Mucosa of stomach (tissue), 1 donor: Measurements from ENCODE around the gene TAB2.
"Not testable (repeated sequence)": the region's sequence is repeated elsewhere in the genome, so short reads cannot be mapped to it uniquely, and the experiment has no call there.

Experiments
- H3K27me3 ChIP-seq: one replicate; pipeline ENCODE4 v1.7.0; 2013; ENCODE audit warnings: mild to moderate bottlenecking, low read length; ENCODE audit not compliant: control insufficient read depth, insufficient read depth
- H3K36me3 ChIP-seq: one replicate; pipeline ENCODE4 v1.7.0; 2013; ENCODE audit warnings: low read length; ENCODE audit not compliant: control insufficient read depth, insufficient read depth
- H3K4me1 ChIP-seq: one replicate; pipeline ENCODE4 v1.7.0; 2013; ENCODE audit warnings: mild to moderate bottlenecking, low read length; ENCODE audit not compliant: control insufficient read depth, insufficient read depth
- H3K4me3 ChIP-seq: one replicate; pipeline ENCODE4 v1.7.0; 2013; ENCODE audit warnings: low read length
- H3K9ac ChIP-seq: one replicate; pipeline ENCODE4 v1.7.0; 2013; ENCODE audit warnings: mild to moderate bottlenecking, low read length, moderate library complexity
- H3K9me3 ChIP-seq: one replicate; pipeline ENCODE4 v1.7.0; 2013; ENCODE audit warnings: mild to moderate bottlenecking, low read length, moderate library complexity; ENCODE audit not compliant: control insufficient read depth
- donor health status: Pancreatic carcinoma.

Gene TAB2

DNA sequence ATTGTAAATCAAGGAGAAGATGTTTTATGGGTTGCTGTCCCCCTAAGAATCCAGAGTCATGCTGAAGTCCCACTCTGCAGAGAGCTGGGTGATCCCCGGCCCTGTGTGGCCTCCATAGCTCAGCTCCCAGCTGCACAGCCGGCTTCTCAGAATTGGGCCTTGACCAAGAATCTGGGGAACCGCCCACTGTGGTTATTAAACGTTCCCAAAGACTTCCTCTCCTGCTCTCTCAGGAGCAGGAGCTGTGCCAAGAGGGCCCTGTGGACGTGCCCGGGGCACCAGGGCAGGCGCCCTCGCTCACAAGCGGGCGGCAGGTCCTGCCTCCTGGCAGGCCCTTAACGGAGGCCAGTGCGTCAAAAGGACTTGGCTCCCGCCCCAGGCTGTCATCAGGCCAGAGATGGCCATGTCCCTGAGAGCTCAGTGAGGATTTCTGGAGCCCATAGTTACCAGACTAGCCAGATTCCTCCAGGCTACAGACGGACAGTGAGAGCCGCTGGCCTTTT, 136.9 kb downstream of the TAB2 start:
- Histone ChIP-seq H3K36me3 (no peaks in the 10 kb centered on the region), H3K9me3 (no peaks in the 10 kb centered on the region), H3K9ac (peak overlapping the region; percentile 32), H3K27me3 (peaks cover 5% of the 10 kb centered on the region), H3K4me3 (no peak overlapping the region), H3K4me1 (peaks cover 44% of the 10 kb centered on the region)

DNA sequence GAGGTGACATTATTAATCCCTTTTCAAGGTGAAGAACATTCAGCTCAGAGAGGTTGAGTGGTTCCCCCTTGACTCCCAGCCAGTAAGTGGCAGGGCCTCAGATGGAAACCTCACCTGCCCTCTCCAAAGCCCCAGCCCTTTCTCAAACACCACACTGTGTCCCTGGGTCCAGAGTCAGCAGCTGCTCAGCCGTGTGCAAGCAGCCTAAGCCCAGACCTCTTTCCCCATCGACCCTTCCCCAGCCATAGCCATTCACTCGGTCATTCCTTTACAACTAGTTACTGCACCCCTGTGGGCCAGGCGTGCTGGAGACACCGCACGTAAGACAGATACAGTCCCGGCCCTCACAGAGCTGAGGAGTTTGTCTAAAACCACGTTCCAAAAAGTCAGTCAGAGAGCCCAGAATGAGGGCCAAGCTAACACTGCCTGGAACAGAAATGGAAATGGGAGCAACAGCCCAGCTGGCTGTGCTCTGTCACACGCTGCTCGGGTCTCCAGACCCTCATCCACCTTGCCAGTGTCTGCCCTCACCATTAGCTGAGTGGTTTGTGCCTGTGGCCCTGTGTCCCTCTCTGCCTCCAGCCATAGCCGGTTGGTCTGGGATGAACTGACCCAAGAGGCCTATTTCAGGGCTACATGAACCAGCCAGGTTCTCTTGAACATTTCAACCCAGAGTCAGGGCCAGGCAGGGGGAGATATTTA, 137.7 kb downstream of the TAB2 start:
- H3K4me3 ChIP-seq, result no peak overlapping the region
- peaks cover 5% of the 10 kb centered on the region for H3K27me3 ChIP-seq
- H3K9ac ChIP-seq, result peak overlapping the region; percentile 32
- H3K9me3 ChIP-seq, result no peaks in the 10 kb centered on the region
- no peaks in the 10 kb centered on the region for H3K36me3 ChIP-seq
- peaks cover 40% of the 10 kb centered on the region for H3K4me1 ChIP-seq

- Histone ChIP-seq H3K9me3 (no peaks in the 10 kb centered on the region), H3K4me3 (no peak overlapping the region), H3K36me3 (no peaks in the 10 kb centered on the region), H3K4me1 (peaks cover 31% of the 10 kb centered on the region), H3K9ac (no peak overlapping the region), H3K27me3 (peaks cover 5% of the 10 kb centered on the region)
These were observed 139.0 kb downstream of the TAB2 start for GRCh38 chr6:149456311-149457021.

DNA sequence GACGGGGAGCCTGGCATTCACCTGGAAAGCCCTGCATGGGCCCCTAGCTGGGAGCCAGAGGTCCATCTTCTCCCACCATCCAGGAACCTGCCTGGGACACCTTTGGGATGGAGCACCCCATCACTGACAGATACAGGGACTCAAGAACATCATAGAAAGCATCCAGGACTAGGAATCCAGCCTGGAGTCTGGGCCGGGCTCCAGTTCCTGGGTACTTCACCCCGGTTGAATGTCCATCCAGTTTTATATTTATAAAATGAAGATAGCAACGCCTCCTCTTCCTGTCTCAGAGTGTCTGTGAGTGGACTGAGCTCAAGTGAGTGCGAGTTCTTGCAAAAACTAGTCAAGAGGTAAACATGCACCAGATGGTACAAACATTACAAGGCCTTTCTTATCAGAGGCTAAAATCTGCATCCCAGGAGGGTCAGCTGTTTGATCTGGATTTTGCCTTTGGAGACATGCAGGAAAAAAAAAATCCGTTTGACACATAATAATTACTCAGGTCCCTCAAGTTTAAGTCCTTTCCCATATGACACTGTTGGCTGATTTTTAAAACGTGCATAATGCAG, 139.9 kb downstream of the TAB2 start:
- Histone ChIP-seq H3K4me3 (no peak overlapping the region), H3K36me3 (no peaks in the 10 kb centered on the region), H3K9ac (no peak overlapping the region), H3K4me1 (peaks cover 31% of the 10 kb centered on the region), H3K27me3 (peaks cover 5% of the 10 kb centered on the region), H3K9me3 (no peaks in the 10 kb centered on the region)

- no peak overlapping the region for H3K9ac ChIP-seq
- peaks cover 5% of the 10 kb centered on the region for H3K27me3 ChIP-seq
- H3K4me3 ChIP-seq, result no peak overlapping the region
- H3K36me3 ChIP-seq, result no peaks in the 10 kb centered on the region
- H3K9me3 ChIP-seq, result no peaks in the 10 kb centered on the region
- peaks cover 31% of the 10 kb centered on the region for H3K4me1 ChIP-seq
These were observed 140.7 kb downstream of the TAB2 start for GRCh38 chr6:149458196-149458595.

- Histone ChIP-seq H3K9ac (no peak overlapping the region), H3K4me1 (peaks cover 26% of the 10 kb centered on the region), H3K36me3 (no peaks in the 10 kb centered on the region), H3K9me3 (no peaks in the 10 kb centered on the region), H3K27me3 (peaks cover 5% of the 10 kb centered on the region), H3K4me3 (no peak overlapping the region)
These were observed 141.3 kb downstream of the TAB2 start for GRCh38 chr6:149458806-149459205.

- Histone ChIP-seq H3K4me1 (peaks cover 24% of the 10 kb centered on the region), H3K9ac (no peak overlapping the region), H3K36me3 (no peaks in the 10 kb centered on the region), H3K4me3 (no peak overlapping the region), H3K9me3 (no peaks in the 10 kb centered on the region), H3K27me3 (no peaks in the 10 kb centered on the region)
These were observed 142.2 kb downstream of the TAB2 start for GRCh38 chr6:149459761-149460160.

GRCh38 chr6:149460249-149460648, 142.7 kb downstream of the TAB2 start:
- H3K27me3 ChIP-seq, H3K9ac ChIP-seq, H3K9me3 ChIP-seq, H3K36me3 ChIP-seq, H3K4me3 ChIP-seq: not testable (repeated sequence)
- peaks cover 21% of the 10 kb centered on the region for H3K4me1 ChIP-seq
